Stimulated activated CD4-positive, alpha-beta T cell treated with anti-CD3 and anti-CD28 coated beads, Interleukin-4, amount 100 ng/mL, for 48 hours (primary cell): ENCODE data around the gene ACOT4.
"Not testable (repeated sequence)": the region's sequence is repeated elsewhere in the genome, so short reads cannot be mapped to it uniquely, and the experiment has no call there.

Source experiments
- DNase-seq, 2 donors: peaks; one replicate each; pipeline ENCODE4 v3.0.0-alpha.2; 2020; ENCODE audit warnings: low read depth in 2 of 2

Gene ACOT4

GRCh38 chr14:73591690-73592449 is at the start of gene ACOT4:
Gene ACOT4, plus strand, starts transcription at chr14:73591873. Its CDS starts 87 bp downstream, at chr14:73591960.
- peak in 1 of 2 donors; percentile 37 for DNase-seq

- not testable (repeated sequence) for DNase-seq
These were observed 48.7 kb upstream of the ACOT4 start for GRCh38 chr14:73542961-73543360.

- DNase-seq = not testable (repeated sequence)
These were observed 46.3 kb upstream of the ACOT4 start for GRCh38 chr14:73545353-73545752.

GRCh38 chr14:73549097-73549496 is 42.6 kb upstream of the ACOT4 start:
- DNase-seq = not testable (repeated sequence)

- DNase-seq = not testable (repeated sequence)
These were observed 41.7 kb upstream of the ACOT4 start for GRCh38 chr14:73549889-73550524.

- DNase-seq = no peak
These were observed 37.8 kb upstream of the ACOT4 start for GRCh38 chr14:73553845-73554244.

- not testable (repeated sequence) for DNase-seq
These were observed 34.5 kb upstream of the ACOT4 start for GRCh38 chr14:73557201-73557600.

- DNase-seq = not testable (repeated sequence)
These were observed 33.4 kb upstream of the ACOT4 start for GRCh38 chr14:73558238-73558637.

- DNase-seq = not testable (repeated sequence)
These were observed 29.4 kb upstream of the ACOT4 start for GRCh38 chr14:73562256-73562655.

GRCh38 chr14:73562696-73563095 is 29.0 kb upstream of the ACOT4 start:
- not testable (repeated sequence) for DNase-seq

- not testable (repeated sequence) for DNase-seq
These were observed 25.2 kb upstream of the ACOT4 start for GRCh38 chr14:73566431-73566830.

- DNase-seq = not testable (repeated sequence)
These were observed 24.7 kb upstream of the ACOT4 start for GRCh38 chr14:73566935-73567334.

GRCh38 chr14:73567358-73567757 is 24.3 kb upstream of the ACOT4 start:
- no peak for DNase-seq

- no peak for DNase-seq
These were observed 23.5 kb upstream of the ACOT4 start for GRCh38 chr14:73567951-73568885.

GRCh38 chr14:73568886-73569184 is 22.8 kb upstream of the ACOT4 start:
- not testable (repeated sequence) for DNase-seq

GRCh38 chr14:73569185-73569958 is 22.3 kb upstream of the ACOT4 start, which contains the start of gene ACOT2:
Gene ACOT2, plus strand, starts transcription at chr14:73569213. Its CDS starts 28 bp downstream, at chr14:73569241.
- peak; percentile 74 to 80 for DNase-seq

- peak; percentile 47 to 60 for DNase-seq
These were observed 20.8 kb upstream of the ACOT4 start for GRCh38 chr14:73570913-73571312.

- DNase-seq = not testable (repeated sequence)
These were observed 18.6 kb upstream of the ACOT4 start for GRCh38 chr14:73573034-73573433.

- DNase-seq = not testable (repeated sequence)
These were observed 17.9 kb upstream of the ACOT4 start for GRCh38 chr14:73573740-73574139.

- not testable (repeated sequence) for DNase-seq
These were observed 17.4 kb upstream of the ACOT4 start for GRCh38 chr14:73574251-73574650.

- DNase-seq = no peak
These were observed 15.3 kb upstream of the ACOT4 start for GRCh38 chr14:73576391-73576790.
